GM23338 (cell line): ENCODE data around the gene TMEM9. TPM values are rescaled to one million over a fixed set of nuclear protein-coding genes. Genes with fewer than 3 reads are reported as not detected.

Experiments
- ATAC-seq: fragments of 200-7000 bp; cut with Tn5 transposase; 3 replicates; pipeline ENCODE4 v1.9.1; 2020
- DNase-seq: peaks from one replicate; pipeline ENCODE4 v3.0.0-alpha.2; 2015; ENCODE audit warnings: low spot score
- H2AFZ ChIP-seq: fragments of 200-600 bp; sonication (generic); 2 replicates; pipeline ENCODE4 v1.8.0; 2016; ENCODE audit warnings: antibody characterized with exemption, mild to moderate bottlenecking, moderate library complexity
- H3F3A ChIP-seq: fragments of 200-600 bp; sonication (generic); replicated peaks from 2 replicates; pipeline ENCODE4 v1.8.0; 2017; ENCODE audit warnings: antibody characterized with exemption, mixed run types, low read depth
- H3K27ac ChIP-seq: fragments of 200-600 bp; sonication (generic); 2 replicates; pipeline ENCODE4 v1.6.1; 2016; ENCODE audit warnings: low read depth
- H3K27me3 ChIP-seq: fragments of 200-600 bp; sonication (generic); 2 replicates; pipeline ENCODE4 v1.8.0; 2016; ENCODE audit warnings: mild to moderate bottlenecking, mixed run types, moderate library complexity; ENCODE audit not compliant: insufficient read depth
- H3K36me3 ChIP-seq: fragments of 200-600 bp; sonication (generic); 2 replicates; pipeline ENCODE4 v1.8.0; 2016; ENCODE audit warnings: mild to moderate bottlenecking; ENCODE audit not compliant: insufficient read depth
- H3K4me1 ChIP-seq: fragments of 200-600 bp; sonication (generic); 2 replicates; pipeline ENCODE4 v1.8.0; 2016; ENCODE audit warnings: mild to moderate bottlenecking, moderate library complexity; ENCODE audit not compliant: insufficient read depth
- H3K4me2 ChIP-seq: fragments of 200-600 bp; sonication (generic); 2 replicates; pipeline ENCODE4 v1.7.1; 2017; ENCODE audit warnings: mixed run types
- H3K4me3 ChIP-seq: fragments of 200-600 bp; sonication (generic); 2 replicates; pipeline ENCODE4 v1.6.1; 2016; ENCODE audit warnings: mixed run types
- H3K79me2 ChIP-seq: fragments of 200-600 bp; sonication (generic); replicated peaks from 2 replicates; pipeline ENCODE4 v1.8.0; 2017; ENCODE audit warnings: mild to moderate bottlenecking; ENCODE audit not compliant: insufficient read depth
- H3K9me2 ChIP-seq: fragments of 200-600 bp; sonication (generic); 2 replicates; pipeline ENCODE4 v1.8.0; 2017; ENCODE audit not compliant: insufficient read depth
- H4K20me1 ChIP-seq: fragments of 200-600 bp; sonication (generic); replicated peaks from 2 replicates; pipeline ENCODE4 v1.8.0; 2017; ENCODE audit warnings: mild to moderate bottlenecking; ENCODE audit not compliant: insufficient read depth
- H3K27ac Mint-ChIP-seq: 2 replicates; pipeline ENCODE4 v1.8.0; 2020; ENCODE audit warnings: inconsistent platforms, mild to moderate bottlenecking, moderate library complexity, mixed read lengths
- H3K27me3 Mint-ChIP-seq: 3 replicates; pipeline ENCODE4 v1.8.0; 2022; ENCODE audit warnings: low read depth, mild to moderate bottlenecking, moderate library complexity, mixed read lengths, inconsistent platforms; ENCODE audit not compliant: insufficient read depth, poor library complexity
- H3K36me3 Mint-ChIP-seq: 3 replicates; pipeline ENCODE4 v1.8.0; 2021; ENCODE audit warnings: low read depth, mild to moderate bottlenecking, inconsistent platforms, moderate library complexity, mixed read lengths
- H3K4me1 Mint-ChIP-seq: 3 replicates; pipeline ENCODE4 v1.8.0; 2020; ENCODE audit warnings: mild to moderate bottlenecking, inconsistent platforms, mixed read lengths
- H3K4me3 Mint-ChIP-seq: 3 replicates; pipeline ENCODE4 v1.8.0; 2021; ENCODE audit warnings: moderate library complexity, mild to moderate bottlenecking, inconsistent platforms, mixed read lengths
- H3K9me3 Mint-ChIP-seq: 3 replicates; pipeline ENCODE4 v1.8.0; 2020; ENCODE audit warnings: moderate library complexity, mild to moderate bottlenecking, inconsistent platforms, mixed read lengths
- CREB1 ChIP-seq: fragments of 250-450 bp; sonication (Bioruptor Pico); IDR thresholded peaks from 2 replicates; pipeline ENCODE4 v1.5.0; 2020; ENCODE audit warnings: low read depth, mild to moderate bottlenecking, moderate library complexity
- EZH2 ChIP-seq: fragments of 200-600 bp; sonication (generic); IDR thresholded peaks from one replicate; pipeline ENCODE4 v1.8.0; 2017; ENCODE audit warnings: antibody characterized with exemption, mild to moderate bottlenecking, low read depth; ENCODE audit not compliant: unreplicated experiment
- EZH2phosphoT487 ChIP-seq: fragments of 200-600 bp; sonication (generic); IDR thresholded peaks from one replicate; pipeline ENCODE4 v1.8.1; 2018; ENCODE audit warnings: antibody characterized with exemption; ENCODE audit not compliant: unreplicated experiment
- JUNB ChIP-seq: IDR thresholded peaks from one replicate; pipeline ENCODE4 v1.6.1; 2016; ENCODE audit warnings: antibody characterized with exemption; ENCODE audit not compliant: unreplicated experiment
- NANOG ChIP-seq: IDR thresholded peaks from 2 replicates; pipeline ENCODE4 v1.6.1; 2016; ENCODE audit warnings: antibody characterized with exemption, borderline replicate concordance
- POLR2AphosphoS5 ChIP-seq: IDR thresholded peaks from 2 replicates; pipeline ENCODE4 v1.6.1; 2016; ENCODE audit warnings: antibody characterized with exemption, low read depth
- STAT1 ChIP-seq: IDR thresholded peaks from one replicate; pipeline ENCODE4 v1.6.1; 2016; ENCODE audit warnings: antibody characterized with exemption; ENCODE audit not compliant: unreplicated experiment
- ZNF114 ChIP-seq: fragments of 250-450 bp; sonication (Bioruptor Pico); IDR thresholded peaks from 2 replicates; pipeline ENCODE4 v1.5.0; 2020; ENCODE audit warnings: mild to moderate bottlenecking, moderate library complexity
- ZNF331 ChIP-seq: fragments of 250-450 bp; sonication (Bioruptor Pico); IDR thresholded peaks from 2 replicates; pipeline ENCODE4 v1.5.0; 2020; ENCODE audit warnings: low read depth, mild to moderate bottlenecking, moderate library complexity
- polyA plus RNA-seq: library from polyadenylated mRNA; unstranded; fragments of >200 nt; fragmentation: Nextera tagmentation; extraction: Ambion mirVana; gene quantifications from 2 replicates; pipeline ENCODE4 v1.2.1, GENCODE V29; 2016
- total RNA-seq: library from RNA; depleted of rRNA; stranded (reverse); fragments of >200 nt; shearing (Covaris generic); gene quantifications from 2 replicates; pipeline ENCODE4 v1.2.3, GENCODE V29; 2014
- TF ChIP-seq, protein P1 (sequence below): fragments of 250-450 bp; sonication (Bioruptor Pico); IDR thresholded peaks from 2 replicates; pipeline ENCODE4 v1.5.0; 2020; ENCODE audit warnings: mild to moderate bottlenecking, moderate library complexity

TMEM9 gene
- total and polyA plus RNA-seq, 2 experiments from 2014 or later: 78.6 to 147 TPM

DNA sequence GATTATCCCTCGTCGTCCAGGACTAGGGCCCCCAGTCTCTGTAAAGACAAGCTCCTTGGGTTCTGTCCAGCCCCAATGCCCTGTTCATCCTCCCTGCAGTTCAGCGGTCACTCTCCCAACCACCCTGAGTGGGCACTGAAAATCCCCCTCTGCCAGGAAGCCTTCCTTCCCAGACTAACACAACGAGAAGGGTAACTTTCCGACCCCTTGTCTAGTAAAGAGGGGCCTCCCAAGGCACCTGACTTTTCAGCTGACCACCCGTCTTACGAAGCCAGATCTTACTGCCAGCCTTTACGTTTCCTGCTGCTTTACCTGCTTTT lies 13.4 kb downstream of the TMEM9 start (continued):
- TF ChIP-seq, protein P1, sequence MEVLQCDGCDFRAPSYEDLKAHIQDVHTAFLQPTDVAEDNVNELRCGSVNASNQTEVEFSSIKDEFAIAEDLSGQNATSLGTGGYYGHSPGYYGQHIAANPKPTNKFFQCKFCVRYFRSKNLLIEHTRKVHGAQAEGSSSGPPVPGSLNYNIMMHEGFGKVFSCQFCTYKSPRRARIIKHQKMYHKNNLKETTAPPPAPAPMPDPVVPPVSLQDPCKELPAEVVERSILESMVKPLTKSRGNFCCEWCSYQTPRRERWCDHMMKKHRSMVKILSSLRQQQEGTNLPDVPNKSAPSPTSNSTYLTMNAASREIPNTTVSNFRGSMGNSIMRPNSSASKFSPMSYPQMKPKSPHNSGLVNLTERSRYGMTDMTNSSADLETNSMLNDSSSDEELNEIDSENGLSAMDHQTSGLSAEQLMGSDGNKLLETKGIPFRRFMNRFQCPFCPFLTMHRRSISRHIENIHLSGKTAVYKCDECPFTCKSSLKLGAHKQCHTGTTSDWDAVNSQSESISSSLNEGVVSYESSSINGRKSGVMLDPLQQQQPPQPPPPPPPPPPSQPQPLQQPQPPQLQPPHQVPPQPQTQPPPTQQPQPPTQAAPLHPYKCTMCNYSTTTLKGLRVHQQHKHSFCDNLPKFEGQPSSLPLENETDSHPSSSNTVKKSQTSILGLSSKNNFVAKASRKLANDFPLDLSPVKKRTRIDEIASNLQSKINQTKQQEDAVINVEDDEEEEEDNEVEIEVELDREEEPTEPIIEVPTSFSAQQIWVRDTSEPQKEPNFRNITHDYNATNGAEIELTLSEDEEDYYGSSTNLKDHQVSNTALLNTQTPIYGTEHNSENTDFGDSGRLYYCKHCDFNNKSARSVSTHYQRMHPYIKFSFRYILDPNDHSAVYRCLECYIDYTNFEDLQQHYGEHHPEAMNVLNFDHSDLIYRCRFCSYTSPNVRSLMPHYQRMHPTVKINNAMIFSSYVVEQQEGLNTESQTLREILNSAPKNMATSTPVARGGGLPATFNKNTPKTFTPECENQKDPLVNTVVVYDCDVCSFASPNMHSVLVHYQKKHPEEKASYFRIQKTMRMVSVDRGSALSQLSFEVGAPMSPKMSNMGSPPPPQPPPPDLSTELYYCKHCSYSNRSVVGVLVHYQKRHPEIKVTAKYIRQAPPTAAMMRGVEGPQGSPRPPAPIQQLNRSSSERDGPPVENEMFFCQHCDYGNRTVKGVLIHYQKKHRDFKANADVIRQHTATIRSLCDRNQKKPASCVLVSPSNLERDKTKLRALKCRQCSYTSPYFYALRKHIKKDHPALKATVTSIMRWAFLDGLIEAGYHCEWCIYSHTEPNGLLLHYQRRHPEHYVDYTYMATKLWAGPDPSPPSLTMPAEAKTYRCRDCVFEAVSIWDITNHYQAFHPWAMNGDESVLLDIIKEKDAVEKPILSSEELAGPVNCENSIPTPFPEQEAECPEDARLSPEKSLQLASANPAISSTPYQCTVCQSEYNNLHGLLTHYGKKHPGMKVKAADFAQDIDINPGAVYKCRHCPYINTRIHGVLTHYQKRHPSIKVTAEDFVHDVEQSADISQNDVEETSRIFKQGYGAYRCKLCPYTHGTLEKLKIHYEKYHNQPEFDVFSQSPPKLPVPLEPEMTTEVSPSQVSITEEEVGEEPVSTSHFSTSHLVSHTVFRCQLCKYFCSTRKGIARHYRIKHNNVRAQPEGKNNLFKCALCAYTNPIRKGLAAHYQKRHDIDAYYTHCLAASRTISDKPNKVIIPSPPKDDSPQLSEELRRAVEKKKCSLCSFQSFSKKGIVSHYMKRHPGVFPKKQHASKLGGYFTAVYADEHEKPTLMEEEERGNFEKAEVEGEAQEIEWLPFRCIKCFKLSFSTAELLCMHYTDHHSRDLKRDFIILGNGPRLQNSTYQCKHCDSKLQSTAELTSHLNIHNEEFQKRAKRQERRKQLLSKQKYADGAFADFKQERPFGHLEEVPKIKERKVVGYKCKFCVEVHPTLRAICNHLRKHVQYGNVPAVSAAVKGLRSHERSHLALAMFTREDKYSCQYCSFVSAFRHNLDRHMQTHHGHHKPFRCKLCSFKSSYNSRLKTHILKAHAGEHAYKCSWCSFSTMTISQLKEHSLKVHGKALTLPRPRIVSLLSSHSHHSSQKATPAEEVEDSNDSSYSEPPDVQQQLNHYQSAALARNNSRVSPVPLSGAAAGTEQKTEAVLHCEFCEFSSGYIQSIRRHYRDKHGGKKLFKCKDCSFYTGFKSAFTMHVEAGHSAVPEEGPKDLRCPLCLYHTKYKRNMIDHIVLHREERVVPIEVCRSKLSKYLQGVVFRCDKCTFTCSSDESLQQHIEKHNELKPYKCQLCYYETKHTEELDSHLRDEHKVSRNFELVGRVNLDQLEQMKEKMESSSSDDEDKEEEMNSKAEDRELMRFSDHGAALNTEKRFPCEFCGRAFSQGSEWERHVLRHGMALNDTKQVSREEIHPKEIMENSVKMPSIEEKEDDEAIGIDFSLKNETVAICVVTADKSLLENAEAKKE: no peak
- no peak for TF ChIP-seq NANOG
- no peak for TF ChIP-seq STAT1
- TF ChIP-seq EZH2phosphoT487: no peak

DNA sequence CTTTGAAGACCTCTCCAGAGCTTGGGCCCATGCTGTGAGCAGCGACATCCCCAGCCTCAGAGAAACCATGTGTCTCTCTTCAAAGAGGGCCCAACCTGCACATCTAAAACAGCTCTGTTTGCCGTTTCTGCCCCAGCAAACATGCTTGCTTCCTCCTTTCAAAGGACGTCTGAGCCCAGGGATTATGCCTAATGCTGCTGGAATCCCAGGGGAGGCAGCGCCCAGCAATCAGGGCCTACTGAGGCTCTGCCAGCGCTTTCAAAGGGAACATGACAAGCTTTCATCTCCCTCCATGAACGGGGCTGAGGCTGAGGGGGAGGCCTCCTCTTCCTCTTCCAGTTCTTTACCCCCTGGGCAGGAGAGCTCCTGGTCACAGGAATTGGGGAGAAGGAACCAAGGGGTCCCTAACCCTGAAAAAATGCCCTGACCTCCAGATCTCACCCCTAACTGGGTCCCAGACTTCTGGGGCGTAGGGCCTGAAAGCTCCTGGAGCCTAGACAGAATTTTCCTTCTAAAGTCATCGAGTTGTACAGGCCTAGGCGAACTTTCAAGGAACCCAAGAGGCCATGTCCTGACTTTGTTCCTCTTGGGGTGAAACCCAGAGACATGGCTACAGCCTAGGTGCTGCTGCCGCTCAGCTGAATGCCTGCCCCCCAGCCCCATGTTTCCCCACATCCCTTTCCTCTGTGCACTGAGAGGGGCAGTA lies 13.9 kb downstream of the TMEM9 start:
- Histone ChIP-seq H3K36me3 (peaks cover 12% of the 10 kb centered on the region), H3K4me3 (no peak overlapping the region), H3K4me1 (no peaks in the 10 kb centered on the region), H4K20me1 (peaks cover 5% of the 10 kb centered on the region; the same call in 1 of the 2 replicates), H3K27me3 (no peaks in the 10 kb centered on the region), H3K4me2 (no peak overlapping the region), H3K27ac (no peak overlapping the region), H3F3A (no peaks in the 10 kb centered on the region), H3K79me2 (no peaks in the 10 kb centered on the region), H2AFZ (no peak overlapping the region), H3K9me2 (no peaks in the 10 kb centered on the region)
- ATAC-seq (no peak), DNase-seq (no peak)
- Mint-ChIP-seq H3K36me3 (peaks cover 74% of the 10 kb centered on the region), H3K9me3 (no peaks in the 10 kb centered on the region), H3K4me1 (no peaks in the 10 kb centered on the region), H3K27ac (no peak overlapping the region; the same call in 1 of the 2 replicates), H3K27me3 (peaks cover 3% of the 10 kb centered on the region), H3K4me3 (no peak overlapping the region)
- TF ChIP-seq, protein P1: no peak
- TF ChIP-seq JUNB (no peak), ZNF114 (no peak), CREB1 (CRISPR knock-in tag) (no peak), ZNF331 (CRISPR knock-in tag) (no peak), EZH2phosphoT487 (no peak), POLR2AphosphoS5 (no peak), EZH2 (no peak)
